Measurements from ENCODE around the gene ECE2.

Gene ECE2

DNA sequence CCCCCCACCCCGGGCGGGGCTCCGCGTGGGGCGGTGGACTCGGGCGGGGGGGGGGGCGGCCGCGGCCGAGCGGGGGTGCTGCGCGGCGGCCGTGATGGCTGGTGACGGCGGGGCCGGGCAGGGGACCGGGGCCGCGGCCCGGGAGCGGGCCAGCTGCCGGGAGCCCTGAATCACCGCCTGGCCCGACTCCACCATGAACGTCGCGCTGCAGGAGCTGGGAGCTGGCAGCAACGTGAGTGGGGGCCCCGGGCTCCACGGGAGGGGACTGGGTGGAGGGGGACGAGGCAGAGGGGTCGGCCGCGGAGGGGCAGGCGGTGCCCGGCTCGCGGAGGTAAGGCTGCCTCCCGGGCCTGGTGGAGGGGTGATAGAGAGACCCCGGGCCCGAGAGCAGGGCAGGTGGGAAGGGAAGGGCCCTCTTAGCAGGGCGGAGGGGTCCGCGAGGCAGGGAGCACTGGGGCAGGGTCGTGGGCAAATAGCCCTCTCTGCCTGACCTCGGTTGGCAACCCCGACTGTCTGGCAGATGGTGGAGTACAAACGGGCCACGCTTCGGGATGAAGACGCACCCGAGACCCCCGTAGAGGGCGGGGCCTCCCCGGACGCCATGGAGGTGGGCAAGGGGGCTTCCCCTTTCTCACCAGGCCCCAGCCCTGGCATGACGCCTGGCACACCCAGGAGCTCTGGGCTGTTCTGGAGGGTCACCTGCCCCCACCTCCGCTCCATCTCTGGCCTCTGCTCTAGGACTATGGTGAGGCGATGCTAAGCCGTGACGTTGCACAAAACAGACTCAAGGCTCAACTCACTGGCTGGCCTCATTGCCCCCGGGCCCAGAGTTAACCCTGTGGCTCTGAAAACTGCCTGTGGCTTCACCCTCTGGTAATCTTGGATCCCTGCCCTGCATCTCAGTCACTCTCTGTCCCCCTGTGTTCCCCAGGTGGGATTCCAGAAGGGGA is at the start of gene ECE2:
ECE2 (plus strand) TSS at position 62 of the 950 bp plus-strand sequence; CDS start at position 194, 132 bp downstream.
- DNase-seq = no peak

DNA sequence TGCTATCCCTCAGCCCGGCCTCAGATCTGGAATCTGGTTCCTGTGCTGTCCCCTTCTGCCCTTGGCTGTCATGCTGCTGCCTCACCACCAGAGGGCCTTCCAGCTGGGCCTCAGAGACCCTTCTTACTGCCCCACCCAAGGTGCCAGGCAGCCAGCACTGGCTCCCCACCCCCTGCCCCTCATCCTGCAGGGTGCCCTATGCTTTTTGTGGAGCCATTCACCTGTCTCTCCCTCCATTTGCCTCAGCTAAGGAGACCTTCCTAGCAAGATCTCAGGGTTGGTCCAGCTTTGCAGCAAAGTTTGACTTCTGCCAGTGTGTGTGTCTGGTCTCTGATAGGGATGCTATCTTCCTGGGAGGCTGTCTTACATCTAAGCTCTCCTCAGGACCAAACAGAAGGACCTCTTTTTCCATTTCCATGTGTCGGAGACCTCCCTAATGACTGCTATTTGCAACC is 48.3 kb upstream of the ECE2 start:
- DNase-seq = no peak

DNA sequence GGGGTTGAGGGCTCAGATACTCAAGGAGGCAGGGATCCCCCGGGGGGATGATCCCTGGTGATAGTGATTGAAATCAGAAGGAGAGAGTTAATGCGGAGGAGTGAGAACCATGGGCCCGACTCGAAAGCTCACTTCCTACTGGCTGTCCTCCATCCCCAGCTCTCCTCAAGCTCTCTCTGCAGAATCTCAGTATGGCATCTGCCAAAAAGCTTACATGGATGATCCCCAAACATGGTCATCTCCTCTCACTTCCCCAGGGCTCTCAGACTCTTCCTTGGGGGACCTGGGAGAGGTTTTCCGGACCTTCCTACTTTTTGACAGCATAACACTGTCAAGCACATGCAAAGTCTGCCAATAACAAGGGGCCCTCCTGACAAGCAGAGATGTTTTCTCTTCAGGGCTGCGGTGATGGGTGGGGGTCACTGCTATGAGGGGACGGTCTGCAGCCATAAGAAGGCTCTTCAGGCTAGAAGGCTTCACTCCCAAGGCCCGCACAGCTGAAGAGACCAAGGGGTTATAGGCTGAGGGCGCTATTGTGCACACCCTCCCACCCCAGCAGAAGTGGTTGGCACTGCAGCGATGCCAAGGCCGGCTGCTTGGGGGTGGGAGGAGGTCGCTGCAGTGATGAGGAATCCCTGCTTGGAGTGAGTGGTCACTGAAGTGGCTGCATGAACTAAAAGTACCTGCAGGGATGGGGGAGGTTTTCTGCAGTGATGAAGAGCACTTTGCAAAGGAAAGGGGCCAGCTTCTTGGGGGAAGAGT is 47.3 kb upstream of the ECE2 start:
- DNase-seq = no peak

DNA sequence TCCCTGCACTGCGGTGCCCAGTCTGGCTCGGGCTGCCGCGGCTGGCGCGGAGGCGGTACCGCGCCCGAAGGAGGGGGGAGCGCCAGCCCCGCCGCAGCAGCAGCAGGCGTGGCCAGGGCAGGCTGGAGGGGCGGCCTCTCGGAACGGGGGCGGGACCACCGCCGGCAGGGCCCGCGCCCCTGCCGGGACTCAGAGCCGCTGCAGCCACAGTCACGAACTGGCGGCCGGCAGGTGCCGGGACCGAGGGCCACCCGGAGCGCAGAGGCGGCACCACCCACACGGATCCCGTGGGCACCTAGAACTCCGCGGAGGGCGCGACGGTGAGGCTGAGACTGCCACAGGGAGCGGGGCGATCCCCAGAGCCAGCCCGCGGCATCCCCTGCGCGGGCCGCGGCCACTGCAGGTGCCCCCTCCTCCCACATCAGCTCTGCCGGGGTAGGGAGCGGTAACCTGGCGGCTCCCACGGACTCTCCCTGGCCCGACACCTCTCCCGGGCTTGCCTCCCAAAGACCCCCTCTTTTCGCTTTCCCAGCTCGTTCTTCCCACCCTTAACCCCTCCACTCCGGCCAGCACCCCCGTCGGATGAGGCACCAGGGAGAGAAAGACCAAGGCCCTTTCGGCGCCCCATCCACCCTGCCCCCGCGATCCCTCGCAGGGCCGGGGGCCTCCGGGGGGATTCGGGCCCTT is 46.3 kb upstream of the ECE2 start, which contains the start of gene VWA5B2:
VWA5B2 (plus strand) TSS at position 192 of the 687 bp plus-strand sequence. CDS start 944 bp downstream, outside the sequence.
- peak in 1 of 2 donors; percentile 15 for DNase-seq

DNA sequence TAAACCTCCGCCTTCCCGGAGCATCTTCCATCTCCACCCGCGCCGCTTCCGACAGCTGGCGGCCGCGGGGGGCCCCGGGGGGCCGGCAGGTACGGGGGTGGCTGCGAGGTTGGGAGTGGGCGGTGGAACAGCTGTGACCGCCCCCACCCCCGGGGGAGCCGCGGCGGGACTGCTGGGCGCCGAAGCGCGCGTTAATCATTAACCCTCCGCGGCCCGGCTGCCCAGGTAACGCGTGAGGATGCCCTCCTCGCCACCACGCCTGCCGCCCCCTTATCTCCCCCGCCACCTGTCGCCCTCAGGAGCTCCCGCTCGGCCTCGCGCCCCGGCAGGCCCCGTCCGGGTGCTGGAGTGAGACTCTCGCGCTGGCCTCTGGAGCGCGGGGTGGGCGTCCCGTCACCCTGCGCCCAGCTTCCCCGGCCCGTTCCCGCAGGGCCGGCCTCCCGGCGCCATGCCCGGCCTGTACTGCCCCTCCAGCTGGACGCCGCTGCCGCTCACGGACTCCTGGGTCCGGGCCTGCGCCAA is 45.7 kb upstream of the ECE2 start:
- no peak for DNase-seq

DNA sequence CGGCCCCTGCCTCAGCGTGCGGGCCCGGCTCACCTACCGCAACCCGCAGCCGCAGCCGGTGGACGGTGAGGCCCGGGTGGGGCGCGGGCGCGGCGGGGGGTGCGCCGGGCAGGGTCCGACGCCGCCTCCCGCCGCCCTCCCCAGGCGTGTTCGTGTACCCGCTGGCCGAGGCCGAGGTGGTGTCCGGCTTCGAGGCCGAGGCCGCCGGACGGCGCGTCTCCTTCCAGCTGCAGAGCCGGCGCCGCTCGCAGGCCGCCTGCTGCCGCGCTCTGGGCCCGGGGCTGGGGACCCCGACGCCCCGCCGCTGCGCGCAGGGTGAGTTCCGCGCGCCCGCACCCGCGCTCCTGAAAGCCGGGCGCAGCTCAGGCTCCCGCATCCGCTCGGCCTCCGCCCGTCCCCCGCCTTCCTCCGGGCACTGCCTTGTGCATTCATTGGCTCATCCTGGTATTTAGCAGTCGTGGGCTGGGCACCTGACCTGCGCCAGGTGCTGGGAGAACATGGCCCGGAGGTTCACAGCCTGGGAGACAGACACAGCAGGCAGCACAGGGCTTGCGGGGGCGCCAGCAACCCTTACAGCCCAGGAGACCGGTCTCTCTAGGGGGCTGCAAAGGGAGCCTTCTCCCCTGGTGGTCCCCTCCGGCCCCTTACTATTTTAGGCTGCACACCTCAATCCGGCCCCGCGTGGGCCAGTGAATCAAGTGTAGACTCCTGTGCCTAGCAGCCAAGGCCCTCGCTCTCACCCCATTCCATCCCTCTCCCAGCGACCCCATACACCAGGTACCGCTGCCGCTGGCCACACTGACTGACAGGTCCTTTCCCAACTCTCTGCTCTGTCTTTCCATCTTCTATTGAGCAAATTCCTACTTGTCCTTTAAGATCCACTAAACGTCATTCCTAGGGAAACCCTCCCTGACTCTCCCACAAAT is 45.0 kb upstream of the ECE2 start:
- DNase-seq = no peak

DNA sequence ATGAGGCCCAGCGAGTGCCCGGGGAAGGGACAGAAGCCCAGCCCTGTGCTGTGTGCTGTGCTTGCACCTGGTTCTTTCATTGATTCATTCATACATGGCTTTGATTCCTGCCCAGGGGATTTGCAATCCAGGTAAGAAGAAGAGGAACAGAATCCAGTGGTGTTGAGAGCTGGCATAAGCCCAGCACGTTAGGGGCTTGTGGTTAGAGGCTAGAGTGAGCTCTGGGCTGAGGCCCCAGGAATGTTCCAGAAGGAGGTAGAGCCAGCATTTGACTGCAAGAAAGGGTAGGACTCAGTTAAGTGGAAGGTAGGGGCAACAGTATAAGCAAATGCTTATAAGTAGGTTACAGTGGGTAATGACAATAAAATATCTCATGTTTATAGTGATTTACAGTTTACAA is 44.2 kb upstream of the ECE2 start:
- DNase-seq = no peak

DNA sequence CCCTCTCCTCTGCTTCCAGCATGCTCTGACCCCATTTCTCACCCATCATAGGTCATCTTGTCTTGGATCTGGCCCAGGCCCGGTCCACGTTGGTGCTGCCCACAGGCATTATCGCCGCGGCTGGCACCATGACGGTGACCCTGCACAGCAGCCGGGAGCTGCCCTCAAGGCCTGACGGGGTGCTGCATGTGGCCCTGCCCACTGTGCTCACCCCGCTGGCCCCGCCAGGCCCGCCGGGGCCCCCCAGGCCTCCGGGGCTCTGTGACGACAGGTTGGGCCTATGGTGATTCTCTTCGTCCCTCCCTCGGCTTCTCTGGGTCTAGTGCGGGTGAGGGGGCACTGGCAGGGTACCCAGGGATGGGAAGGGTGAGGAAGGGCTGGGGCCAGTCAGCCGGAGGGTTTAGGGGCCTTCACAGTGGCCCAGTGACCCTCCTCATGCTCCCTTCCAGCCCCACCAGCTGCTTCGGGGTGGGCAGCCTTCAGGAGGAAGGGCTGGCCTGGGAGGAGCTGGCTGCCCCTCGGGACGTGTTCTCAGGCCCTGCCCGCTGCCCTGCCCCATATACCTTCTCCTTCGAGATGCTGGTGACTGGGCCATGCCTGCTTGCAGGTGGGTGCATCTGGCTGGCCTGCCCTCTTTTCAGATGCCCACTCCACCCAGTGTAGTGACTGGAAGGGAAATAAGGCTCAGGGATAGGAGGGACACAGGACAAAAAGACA is 42.5 kb upstream of the ECE2 start:
- DNase-seq = no peak

DNA sequence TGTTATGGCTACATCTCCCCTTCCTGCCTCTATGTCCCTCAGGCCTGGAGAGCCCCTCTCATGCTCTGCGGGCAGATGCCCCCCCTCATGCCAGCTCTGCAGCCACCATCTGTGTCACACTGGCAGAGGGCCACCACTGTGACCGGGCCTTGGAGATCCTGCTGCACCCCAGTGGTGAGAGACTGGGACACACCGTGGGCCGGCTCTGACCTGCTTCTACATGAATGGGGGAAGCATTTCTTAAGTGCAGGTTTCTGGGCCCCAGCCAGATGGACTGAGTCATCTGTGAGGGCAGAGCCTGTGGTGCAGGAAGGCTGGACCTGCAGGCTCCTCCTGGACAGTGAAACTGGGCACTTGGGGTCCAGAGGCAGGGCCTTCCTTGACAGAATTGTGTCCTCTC is 41.6 kb upstream of the ECE2 start:
- peak in 1 of 2 donors; percentile 15 for DNase-seq

DNA sequence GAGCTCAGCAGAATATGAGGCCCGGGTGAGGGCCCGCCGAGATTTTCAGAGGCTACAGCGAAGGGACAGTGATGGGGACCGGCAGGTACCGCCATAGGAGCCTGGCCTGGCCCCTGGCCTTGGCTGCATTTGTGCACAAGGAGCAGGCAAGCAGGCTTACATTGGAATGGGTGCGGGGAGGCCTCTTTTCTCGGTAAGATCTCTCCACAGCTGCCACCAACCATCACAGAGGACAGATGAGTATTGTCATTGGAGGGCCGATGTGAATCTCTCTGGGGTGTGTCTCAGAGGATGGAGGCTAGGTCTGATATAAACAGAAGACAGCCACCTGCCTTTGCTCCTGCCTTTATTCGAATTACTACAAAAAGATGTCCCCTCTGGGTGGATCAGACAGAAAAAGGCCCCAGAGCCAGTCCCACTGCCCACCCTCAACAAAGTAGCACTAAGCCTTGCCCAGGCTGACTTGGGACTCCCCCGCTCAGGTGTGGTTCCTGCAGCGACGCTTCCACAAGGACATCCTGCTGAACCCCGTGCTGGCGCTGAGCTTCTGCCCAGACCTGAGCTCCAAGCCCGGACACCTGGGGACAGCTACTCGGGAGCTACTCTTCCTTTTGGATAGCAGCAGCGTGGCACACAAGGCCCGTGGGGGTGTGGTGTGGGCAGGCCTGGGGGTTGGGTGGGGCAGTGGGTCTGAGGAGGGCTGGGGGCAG is 41.0 kb upstream of the ECE2 start:
- no peak for DNase-seq

DNA sequence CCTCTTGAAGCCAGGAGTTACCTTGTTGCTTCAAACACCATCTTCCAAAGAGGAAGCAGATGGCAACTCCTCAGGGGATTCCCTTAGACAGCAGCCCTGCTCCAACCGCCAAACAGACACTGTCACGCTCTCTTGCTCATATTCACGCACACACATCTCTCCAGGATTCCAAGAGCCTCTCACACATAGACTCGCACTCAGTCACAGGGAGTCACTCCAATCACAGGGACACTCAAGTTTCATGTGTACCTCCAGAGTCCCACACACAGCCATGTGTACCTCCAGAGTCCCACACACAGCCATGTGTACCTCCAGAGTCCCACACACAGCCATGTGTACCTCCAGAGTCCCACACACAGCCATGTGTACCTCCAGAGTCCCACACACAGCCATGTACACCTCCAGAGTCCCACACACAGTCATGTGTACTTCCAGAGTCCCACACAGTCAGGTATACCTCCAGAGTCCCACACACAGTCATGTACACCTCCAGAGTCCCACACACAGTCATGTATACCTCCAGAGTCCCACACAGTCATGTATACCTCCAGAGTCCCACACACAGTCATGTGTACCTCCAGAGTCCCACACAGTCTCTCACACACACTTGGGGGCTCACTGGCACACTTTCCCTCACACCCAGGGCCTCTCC is 40.3 kb upstream of the ECE2 start:
- no peak for DNase-seq

DNA sequence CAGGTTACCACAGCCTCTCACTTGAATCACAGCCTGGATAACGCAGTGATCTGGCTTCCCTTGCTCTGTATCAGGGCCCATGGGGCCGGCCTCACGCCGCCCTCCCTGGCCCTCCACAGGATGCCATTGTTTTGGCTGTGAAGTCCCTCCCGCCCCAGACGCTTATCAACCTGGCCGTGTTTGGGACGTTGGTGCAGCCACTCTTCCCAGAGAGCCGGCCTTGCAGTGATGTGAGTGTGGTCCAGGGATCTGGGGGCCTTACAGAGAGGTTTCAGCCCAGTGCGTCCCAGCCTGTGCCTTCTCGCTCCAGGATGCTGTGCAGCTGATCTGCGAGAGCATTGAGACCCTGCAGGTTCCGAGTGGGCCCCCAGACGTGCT is 39.8 kb upstream of the ECE2 start:
- no peak for DNase-seq

DNA sequence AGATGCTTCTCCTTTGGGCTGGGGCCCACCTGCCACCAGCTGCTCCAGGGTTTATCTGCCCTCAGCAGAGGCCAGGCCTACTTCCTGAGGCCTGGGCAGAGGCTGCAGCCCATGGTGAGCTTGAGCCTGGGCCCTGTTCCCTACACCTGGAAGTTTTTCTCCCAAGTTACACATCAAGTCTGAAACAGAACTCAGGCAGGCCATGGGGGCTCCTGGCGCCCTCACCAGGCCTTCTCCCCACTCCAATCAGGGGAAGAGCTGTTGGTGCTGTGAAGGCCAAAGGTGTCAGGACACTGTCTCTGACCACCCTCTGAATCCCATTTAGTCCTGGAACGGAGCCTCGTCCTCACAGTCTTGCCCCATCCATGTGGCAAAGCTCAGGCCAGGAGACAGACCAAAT is 39.2 kb upstream of the ECE2 start:
- DNase-seq = no peak

DNA sequence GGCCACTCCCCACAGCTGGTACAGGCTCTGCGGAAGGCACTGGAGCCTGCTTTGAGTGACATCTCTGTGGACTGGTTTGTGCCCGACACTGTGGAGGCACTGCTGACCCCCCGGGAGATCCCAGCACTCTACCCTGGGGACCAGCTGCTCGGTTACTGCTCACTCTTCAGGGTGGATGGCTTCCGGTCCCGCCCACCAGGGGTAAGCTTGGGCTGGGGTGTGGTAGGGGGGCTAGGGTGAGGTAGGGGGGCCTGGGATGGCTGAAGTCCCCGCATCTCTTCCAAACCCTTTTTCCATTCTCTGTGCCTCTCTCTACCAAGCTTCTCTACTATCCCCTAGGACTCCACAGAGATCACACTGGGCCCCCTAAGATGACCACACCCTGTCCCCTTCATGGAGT is 38.6 kb upstream of the ECE2 start:
- no peak for DNase-seq

DNA sequence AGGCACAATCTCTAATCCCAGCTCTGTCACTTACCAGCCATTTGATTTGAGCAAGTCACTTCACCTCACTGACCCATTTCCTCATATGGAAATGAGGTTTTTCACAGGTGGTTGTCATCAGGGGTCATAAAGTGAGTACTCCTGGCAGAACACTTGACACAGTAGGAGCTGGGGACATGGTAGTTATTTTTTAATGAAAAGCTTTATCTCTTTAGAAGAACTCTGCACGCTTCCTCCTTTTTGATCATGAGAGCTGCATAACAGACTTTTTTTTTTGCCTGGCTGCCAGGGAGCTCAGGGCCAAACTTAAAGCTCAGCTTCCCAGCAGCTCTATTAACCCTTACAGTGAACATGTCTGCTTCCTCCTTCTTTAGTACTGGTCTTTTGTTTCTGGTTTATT is 38.0 kb upstream of the ECE2 start:
- no peak for DNase-seq

DNA sequence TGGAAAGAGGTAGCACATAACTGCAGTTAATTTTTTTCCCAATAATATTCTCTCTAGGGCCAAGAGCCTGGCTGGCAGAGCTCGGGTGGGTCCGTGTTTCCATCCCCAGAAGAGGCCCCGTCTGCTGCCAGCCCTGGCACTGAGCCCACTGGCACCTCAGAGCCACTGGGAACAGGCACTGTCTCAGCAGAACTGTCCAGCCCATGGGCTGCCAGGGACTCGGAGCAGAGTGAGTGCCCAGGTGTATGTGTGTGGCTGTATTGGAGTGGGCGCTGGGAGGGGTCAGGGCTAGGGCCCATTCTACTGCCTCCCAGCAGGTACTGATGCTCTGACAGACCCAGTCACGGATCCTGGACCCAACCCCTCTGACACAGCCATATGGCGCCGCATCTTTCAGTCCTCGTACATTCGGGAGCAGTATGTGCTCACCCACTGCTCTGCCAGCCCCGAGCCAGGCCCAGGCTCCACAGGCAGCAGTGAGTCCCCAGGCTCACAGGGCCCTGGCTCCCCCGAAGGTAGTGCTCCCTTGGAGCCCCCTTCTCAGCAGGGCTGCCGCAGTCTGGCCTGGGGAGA is 37.5 kb upstream of the ECE2 start:
- DNase-seq = no peak

DNA sequence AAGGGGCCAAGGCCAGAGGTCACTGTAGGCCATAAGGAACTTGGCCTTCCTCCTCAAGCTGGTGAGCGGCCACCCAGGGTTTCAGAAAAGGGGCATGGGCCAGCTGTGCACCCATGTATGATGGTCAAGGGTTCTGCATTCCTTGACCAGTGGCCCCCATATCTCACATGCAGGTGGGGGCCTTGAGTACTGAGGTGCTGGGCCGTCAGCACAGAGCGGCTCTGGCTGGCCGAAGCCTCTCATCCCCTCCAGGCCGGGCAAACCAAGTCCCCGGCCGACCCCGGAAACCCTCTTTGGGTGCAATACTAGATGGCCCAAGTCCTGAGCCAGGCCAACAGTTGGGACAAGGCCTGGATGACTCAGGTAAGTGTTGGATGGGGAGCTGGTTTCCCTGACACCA is 36.6 kb upstream of the ECE2 start:
- no peak for DNase-seq

DNA sequence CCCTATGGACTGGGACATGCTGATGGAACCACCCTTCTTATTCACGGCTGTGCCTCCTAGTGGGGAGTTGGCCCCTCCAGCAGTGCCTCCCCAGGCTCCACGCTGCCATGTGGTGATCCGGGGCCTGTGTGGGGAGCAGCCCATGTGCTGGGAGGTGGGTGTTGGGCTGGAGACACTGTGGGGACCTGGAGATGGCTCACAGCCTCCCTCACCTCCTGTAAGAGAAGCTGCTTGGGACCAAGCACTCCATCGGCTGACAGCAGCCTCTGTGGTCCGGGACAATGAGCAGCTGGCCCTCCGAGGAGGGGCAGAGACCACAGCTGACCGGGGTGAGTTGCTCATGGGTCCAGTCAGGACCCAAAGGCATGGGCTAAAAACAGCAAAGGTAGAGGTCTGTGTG is 36.1 kb upstream of the ECE2 start:
- no peak for DNase-seq

DNA sequence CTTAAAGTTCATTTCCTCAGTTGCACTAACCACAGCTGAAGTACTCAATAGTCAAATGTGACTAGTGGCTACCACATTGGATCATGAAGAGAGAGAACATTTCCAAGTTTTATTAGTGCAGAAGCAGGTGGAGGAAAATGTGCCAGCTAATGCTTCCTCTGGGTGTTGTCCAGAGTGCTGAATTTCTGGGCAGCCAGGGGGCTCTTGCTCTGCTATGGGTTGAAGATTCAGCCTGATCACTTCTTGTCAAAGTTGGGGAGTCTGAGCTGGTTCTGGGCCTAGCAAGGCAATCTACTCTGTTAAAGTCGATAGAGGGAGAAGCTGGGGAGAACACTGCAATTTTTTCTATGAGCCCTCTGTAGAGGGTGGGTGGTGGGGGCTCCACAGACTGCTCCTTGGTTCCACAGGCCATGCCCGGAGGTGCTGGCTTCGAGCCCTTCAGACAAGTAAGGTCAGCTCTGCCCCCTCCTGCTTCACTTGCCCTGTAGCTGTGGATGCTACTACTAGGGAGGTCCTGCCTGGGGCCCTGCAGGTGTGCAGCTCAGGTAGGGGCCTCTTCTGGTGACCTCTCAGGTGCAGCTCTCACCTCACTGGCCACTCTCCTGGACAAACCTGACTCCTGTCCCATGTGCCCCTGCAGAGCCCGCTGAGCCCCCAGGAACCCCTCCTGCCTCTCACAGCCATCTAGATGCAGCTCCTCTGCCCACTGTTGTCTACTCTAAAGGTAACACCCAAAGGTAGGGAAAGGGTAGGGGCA is 35.3 kb upstream of the ECE2 start:
- DNase-seq = no peak
